CD4-positive, CD25-positive, alpha-beta regulatory T cell (primary cell): Measurements from ENCODE around the gene MLF1. TPM values are rescaled to one million over a fixed set of nuclear protein-coding genes. Genes with fewer than 3 reads are reported as not detected.
"Not testable (repeated sequence)": the region's sequence is repeated elsewhere in the genome, so short reads cannot be mapped to it uniquely, and the experiment has no call there.

ENCODE experiments used
- ATAC-seq, 2 donors: fragments of 150-1000 bp; cut with Tn5 transposase; one replicate each; pipeline ENCODE4 v1.10.0; 2021; ENCODE audit warnings: low read depth in 2 of 2, moderate number of reproducible peaks in 2 of 2, moderate library complexity in 1 of 2
- DNase-seq, 3 donors: peaks; one replicate each; pipeline versions ENCODE4 v3.0.0 to v3.0.0-alpha.2; 2012 to 2022; ENCODE audit warnings: mixed read lengths in 1 of 3
- H3K27ac ChIP-seq: one replicate; pipeline ENCODE4 v1.7.0; 2013; ENCODE audit warnings: mild to moderate bottlenecking, low read length; ENCODE audit not compliant: insufficient read depth, poor library complexity, severe bottlenecking
- H3K27me3 ChIP-seq: one replicate; pipeline ENCODE4 v1.7.0; 2013; ENCODE audit warnings: low read length; ENCODE audit not compliant: control insufficient read depth, insufficient read depth
- H3K36me3 ChIP-seq: one replicate; pipeline ENCODE4 v1.7.0; 2013; ENCODE audit warnings: mild to moderate bottlenecking, low read length, moderate library complexity; ENCODE audit not compliant: control insufficient read depth, insufficient read depth
- H3K4me1 ChIP-seq: 2 replicates; pipeline ENCODE4 v1.7.0; 2013; ENCODE audit warnings: mild to moderate bottlenecking, low read length; ENCODE audit not compliant: insufficient read depth, control insufficient read depth, poor library complexity, severe bottlenecking
- H3K4me3 ChIP-seq: one replicate; pipeline ENCODE4 v1.7.0; 2013; ENCODE audit warnings: low read depth, mild to moderate bottlenecking, low read length, moderate library complexity
- H3K9me3 ChIP-seq, 2 experiments: 1 replicate in 1 of 2; 2 replicates in 1 of 2; pipeline ENCODE4 v1.7.0; 2013; ENCODE audit warnings: low read length in 2 of 2, mild to moderate bottlenecking in 1 of 2, moderate library complexity in 1 of 2; ENCODE audit not compliant: control insufficient read depth in 2 of 2
- H3K27ac Mint-ChIP-seq, 3 donors: one replicate each; pipeline ENCODE4 v1.8.0; 2020 to 2022; ENCODE audit warnings: mild to moderate bottlenecking in 3 of 3, mixed read lengths in 3 of 3, moderate library complexity in 2 of 3
- H3K27me3 Mint-ChIP-seq: one replicate; pipeline ENCODE4 v1.8.0; 2022; ENCODE audit warnings: mild to moderate bottlenecking, mixed read lengths
- H3K36me3 Mint-ChIP-seq: one replicate; pipeline ENCODE4 v1.8.0; 2020; ENCODE audit warnings: mixed read lengths
- H3K4me1 Mint-ChIP-seq, 4 donors: one replicate each; pipeline ENCODE4 v1.8.0; 2020 to 2022; ENCODE audit warnings: mixed read lengths in 4 of 4, mild to moderate bottlenecking in 1 of 4
- H3K4me3 Mint-ChIP-seq, 4 donors: one replicate each; pipeline ENCODE4 v1.8.0; 2020 to 2022; ENCODE audit warnings: mild to moderate bottlenecking in 4 of 4, mixed read lengths in 4 of 4, moderate library complexity in 3 of 4
- H3K9me3 Mint-ChIP-seq, 7 donors: one replicate each; pipeline ENCODE4 v1.8.0; 2020 to 2022; ENCODE audit warnings: mixed read lengths in 7 of 7, mild to moderate bottlenecking in 3 of 7, moderate library complexity in 2 of 7
- polyA plus RNA-seq, 4 donors: library from polyadenylated mRNA; unstranded; fragments of 300-500 nt; fragmentation: Illumina TruSeq; gene quantifications; one replicate each; pipeline ENCODE4 v1.2.3, GENCODE V29; 2021
- total RNA-seq: library from RNA; stranded (reverse); gene quantifications from one replicate; pipeline ENCODE4 v1.2.3, GENCODE V29; 2022

The MLF1 gene
- total and polyA plus RNA-seq, 5 donors from 2014 or later: 5.2 to 8.3 (median 5.5) TPM

GRCh38 chr3:158539414-158540014, 31.5 kb upstream of the MLF1 start:
- Histone ChIP-seq H3K4me1 (no peaks in the 10 kb centered on the region), H3K4me3 (no peak overlapping the region), H3K27ac (no peak overlapping the region), H3K36me3 (peaks cover 9% of the 10 kb centered on the region), H3K27me3 (no peaks in the 10 kb centered on the region), H3K9me3 (no peaks in the 10 kb centered on the region)
- H3K4me1 Mint-ChIP-seq: no peaks in the 10 kb centered on the region
- H3K36me3 Mint-ChIP-seq: peaks cover 9% of the 10 kb centered on the region
- ATAC-seq (no peak), DNase-seq (peak; percentile 6 to 68 (median 45))
- no peaks in the 10 kb centered on the region for H3K27me3 Mint-ChIP-seq
- H3K4me3 Mint-ChIP-seq: no peak overlapping the region
- no peak overlapping the region for H3K27ac Mint-ChIP-seq
- no peaks in the 10 kb centered on the region for H3K9me3 Mint-ChIP-seq

- peak overlapping the region in 1 of 4 donors; percentile 38 for H3K4me3 Mint-ChIP-seq
- no peaks in the 10 kb centered on the region for H3K9me3 Mint-ChIP-seq
- peaks cover 9% of the 10 kb centered on the region for H3K36me3 Mint-ChIP-seq
- peaks cover 9% of the 10 kb centered on the region for H3K36me3 ChIP-seq
- H3K4me1 Mint-ChIP-seq: no peaks in the 10 kb centered on the region
- no peak overlapping the region for H3K27ac ChIP-seq
- H3K27me3 ChIP-seq: no peaks in the 10 kb centered on the region
- no peak overlapping the region for H3K4me3 ChIP-seq
- H3K27ac Mint-ChIP-seq: no peak overlapping the region
- no peaks in the 10 kb centered on the region for H3K4me1 ChIP-seq
- H3K27me3 Mint-ChIP-seq: no peaks in the 10 kb centered on the region
- ATAC-seq: no peak
- no peak for DNase-seq
- no peaks in the 10 kb centered on the region for H3K9me3 ChIP-seq
These were observed 30.9 kb upstream of the MLF1 start for GRCh38 chr3:158540066-158540465.

DNA sequence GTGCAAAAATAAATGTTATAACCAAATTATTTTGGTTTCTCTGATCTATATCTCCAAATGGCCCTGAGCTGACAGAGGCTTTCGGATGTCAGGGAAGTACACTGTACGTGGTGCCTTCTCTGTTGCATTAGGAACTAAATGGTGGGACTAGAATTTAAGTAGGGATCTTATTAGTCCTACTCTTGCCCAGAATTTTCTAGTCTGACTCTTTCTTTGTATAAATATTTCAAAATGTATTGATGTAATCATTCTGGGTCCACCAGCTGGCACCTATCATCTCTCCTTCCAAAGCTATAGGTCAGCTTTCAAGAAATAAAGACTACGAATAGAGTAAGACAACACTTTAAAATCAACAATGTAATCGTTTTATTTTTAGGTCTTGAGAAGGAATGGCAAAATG, 22.3 kb upstream of the MLF1 start:
- no peaks in the 10 kb centered on the region for H3K4me1 Mint-ChIP-seq
- H3K27ac Mint-ChIP-seq: no peak overlapping the region
- Histone ChIP-seq H3K36me3 (peaks cover 4% of the 10 kb centered on the region), H3K27ac (no peak overlapping the region), H3K4me3 (no peak overlapping the region), H3K9me3 (no peaks in the 10 kb centered on the region), H3K4me1 (no peaks in the 10 kb centered on the region), H3K27me3 (no peaks in the 10 kb centered on the region)
- H3K4me3 Mint-ChIP-seq: no peak overlapping the region
- no peak for ATAC-seq
- H3K9me3 Mint-ChIP-seq: no peaks in the 10 kb centered on the region
- peaks cover 17% of the 10 kb centered on the region for H3K36me3 Mint-ChIP-seq
- no peaks in the 10 kb centered on the region for H3K27me3 Mint-ChIP-seq
- no peak for DNase-seq

DNA sequence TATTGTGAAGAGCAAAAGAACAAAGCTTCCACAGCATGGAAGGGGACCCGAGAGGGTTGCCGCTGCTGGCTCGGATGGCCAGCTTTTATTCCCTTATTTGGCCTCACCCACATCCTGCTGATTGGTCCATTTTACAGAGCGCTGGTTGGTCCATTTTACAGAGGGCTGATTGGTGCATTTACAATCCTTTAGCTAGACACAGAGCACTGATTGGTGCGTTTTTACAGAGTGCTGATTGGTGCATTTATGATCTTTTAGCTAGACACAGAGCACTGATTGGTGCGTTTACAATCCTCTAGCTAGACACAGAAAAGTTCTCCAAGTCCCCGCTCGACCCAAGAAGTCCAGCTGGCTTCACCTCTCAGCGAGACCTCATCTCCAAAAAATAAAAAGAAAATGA, 21.1 kb upstream of the MLF1 start:
- ATAC-seq, H3K9me3 ChIP-seq, H3K27me3 Mint-ChIP-seq, H3K4me3 Mint-ChIP-seq, DNase-seq, H3K4me1 ChIP-seq, H3K9me3 Mint-ChIP-seq, H3K4me1 Mint-ChIP-seq, H3K27me3 ChIP-seq, H3K27ac ChIP-seq, H3K27ac Mint-ChIP-seq, H3K36me3 ChIP-seq, H3K4me3 ChIP-seq: not testable (repeated sequence)
- H3K36me3 Mint-ChIP-seq: peaks cover 13% of the 10 kb centered on the region

- H3K4me1 Mint-ChIP-seq: no peaks in the 10 kb centered on the region
- H3K27me3 ChIP-seq: no peaks in the 10 kb centered on the region
- DNase-seq (no peak), ATAC-seq (no peak)
- H3K27me3 Mint-ChIP-seq: peaks cover 2% of the 10 kb centered on the region
- H3K36me3 ChIP-seq: no peaks in the 10 kb centered on the region
- H3K9me3 Mint-ChIP-seq: peaks cover 0 to 1% (median 0%) of the 10 kb centered on the region in 7 donors
- H3K4me3 ChIP-seq: no peak overlapping the region
- H3K4me1 ChIP-seq: no peaks in the 10 kb centered on the region
- no peak overlapping the region for H3K27ac Mint-ChIP-seq
- peaks cover 10% of the 10 kb centered on the region for H3K36me3 Mint-ChIP-seq
- no peaks in the 10 kb centered on the region for H3K9me3 ChIP-seq
- H3K27ac ChIP-seq: no peak overlapping the region
- no peak overlapping the region for H3K4me3 Mint-ChIP-seq
These were observed 18.9 kb upstream of the MLF1 start for GRCh38 chr3:158552124-158552523.

DNA sequence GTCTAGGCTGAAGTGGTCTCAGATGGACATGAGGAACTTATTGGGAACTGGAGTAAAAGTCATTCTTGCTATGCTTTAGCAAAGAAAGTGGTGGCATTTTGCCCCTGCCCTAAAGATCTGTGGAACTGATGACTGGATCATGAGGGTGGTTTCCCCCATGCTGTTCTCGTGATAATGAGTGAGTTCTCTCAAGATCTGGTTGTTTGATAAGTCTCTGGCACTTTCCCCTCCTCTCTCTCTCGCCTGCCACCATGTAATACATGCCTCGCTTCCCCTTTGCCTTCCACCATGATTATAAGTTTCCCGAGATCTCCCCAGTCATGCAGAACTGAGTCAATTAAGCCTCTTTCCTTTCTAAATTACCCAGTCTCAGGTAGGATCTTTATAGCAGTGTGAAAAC, 11.5 kb upstream of the MLF1 start:
- Histone ChIP-seq H3K4me1 (no peaks in the 10 kb centered on the region), H3K27me3 (no peaks in the 10 kb centered on the region), H3K27ac (no peak overlapping the region), H3K36me3 (no peaks in the 10 kb centered on the region), H3K9me3 (no peaks in the 10 kb centered on the region), H3K4me3 (no peak overlapping the region)
- no peak for DNase-seq
- Mint-ChIP-seq H3K27me3 (peaks cover 22% of the 10 kb centered on the region), H3K36me3 (no peaks in the 10 kb centered on the region), H3K4me3 (no peak overlapping the region), H3K27ac (no peak overlapping the region), H3K4me1 (no peaks in the 10 kb centered on the region), H3K9me3 (peaks cover 0 to 5% (median 0%) of the 10 kb centered on the region in 7 donors)
- no peak for ATAC-seq

GRCh38 chr3:158560979-158561378, 10.0 kb upstream of the MLF1 start:
- no peak overlapping the region for H3K4me3 ChIP-seq
- H3K4me1 ChIP-seq: no peaks in the 10 kb centered on the region
- H3K9me3 Mint-ChIP-seq: peaks cover 0 to 7% (median 2%) of the 10 kb centered on the region in 7 donors
- peaks cover 22% of the 10 kb centered on the region for H3K27me3 Mint-ChIP-seq
- no peaks in the 10 kb centered on the region for H3K27me3 ChIP-seq
- H3K36me3 ChIP-seq: no peaks in the 10 kb centered on the region
- DNase-seq (no peak), ATAC-seq (no peak)
- no peaks in the 10 kb centered on the region for H3K9me3 ChIP-seq
- H3K27ac ChIP-seq: no peak overlapping the region
- no peak overlapping the region for H3K4me3 Mint-ChIP-seq
- no peaks in the 10 kb centered on the region for H3K36me3 Mint-ChIP-seq
- no peaks in the 10 kb centered on the region for H3K4me1 Mint-ChIP-seq
- H3K27ac Mint-ChIP-seq: no peak overlapping the region

DNA sequence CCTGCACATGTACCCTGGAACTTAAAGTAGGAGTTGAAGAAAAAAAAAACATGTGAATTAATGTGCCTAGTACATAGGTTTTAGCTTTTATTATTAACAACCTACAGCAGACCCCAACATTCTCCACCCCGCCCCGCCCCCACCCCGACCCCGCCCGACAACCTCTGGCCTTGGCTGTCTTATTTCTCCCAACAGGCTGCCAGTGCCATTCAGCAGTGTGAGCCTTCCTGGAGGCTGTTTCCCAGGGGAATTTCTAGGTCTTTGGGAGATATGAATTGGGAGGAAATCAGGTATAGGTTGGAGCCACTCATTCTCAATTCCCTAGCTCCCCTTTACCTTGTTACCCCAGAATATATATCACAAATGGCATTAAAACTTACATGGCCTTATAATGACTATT, 8.3 kb upstream of the MLF1 start:
- Histone ChIP-seq H3K4me3 (no peak overlapping the region), H3K9me3 (no peaks in the 10 kb centered on the region), H3K27me3 (no peaks in the 10 kb centered on the region), H3K36me3 (no peaks in the 10 kb centered on the region), H3K27ac (no peak overlapping the region), H3K4me1 (no peaks in the 10 kb centered on the region)
- DNase-seq: no peak
- ATAC-seq: no peak
- H3K27ac Mint-ChIP-seq: no peak overlapping the region
- no peaks in the 10 kb centered on the region for H3K36me3 Mint-ChIP-seq
- peaks cover 0 to 6% (median 3%) of the 10 kb centered on the region in 7 donors for H3K9me3 Mint-ChIP-seq
- no peak overlapping the region for H3K4me3 Mint-ChIP-seq
- H3K27me3 Mint-ChIP-seq: peaks cover 17% of the 10 kb centered on the region
- H3K4me1 Mint-ChIP-seq: no peaks in the 10 kb centered on the region
